Subcutaneous adipose tissue (tissue), 4 donors: ENCODE data around the gene DNAI7. TPM values are rescaled to one million over a fixed set of nuclear protein-coding genes. Genes with fewer than 3 reads are reported as not detected.

Experiments
- total RNA-seq, 4 donors: library from RNA; depleted of rRNA; stranded (reverse); fragments of >200 nt; gene quantifications; one replicate each; pipeline ENCODE4 v1.1.0, GENCODE V29; 2016
- TF ChIP-seq, protein P1 (sequence below): fragments of 450-650 bp; IDR thresholded peaks from one replicate; pipeline ENCODE4 v1.5.1; 2016; ENCODE audit warnings: low read depth, mild to moderate bottlenecking, control low read depth, antibody characterized with exemption, moderate library complexity

Gene DNAI7, protein sequence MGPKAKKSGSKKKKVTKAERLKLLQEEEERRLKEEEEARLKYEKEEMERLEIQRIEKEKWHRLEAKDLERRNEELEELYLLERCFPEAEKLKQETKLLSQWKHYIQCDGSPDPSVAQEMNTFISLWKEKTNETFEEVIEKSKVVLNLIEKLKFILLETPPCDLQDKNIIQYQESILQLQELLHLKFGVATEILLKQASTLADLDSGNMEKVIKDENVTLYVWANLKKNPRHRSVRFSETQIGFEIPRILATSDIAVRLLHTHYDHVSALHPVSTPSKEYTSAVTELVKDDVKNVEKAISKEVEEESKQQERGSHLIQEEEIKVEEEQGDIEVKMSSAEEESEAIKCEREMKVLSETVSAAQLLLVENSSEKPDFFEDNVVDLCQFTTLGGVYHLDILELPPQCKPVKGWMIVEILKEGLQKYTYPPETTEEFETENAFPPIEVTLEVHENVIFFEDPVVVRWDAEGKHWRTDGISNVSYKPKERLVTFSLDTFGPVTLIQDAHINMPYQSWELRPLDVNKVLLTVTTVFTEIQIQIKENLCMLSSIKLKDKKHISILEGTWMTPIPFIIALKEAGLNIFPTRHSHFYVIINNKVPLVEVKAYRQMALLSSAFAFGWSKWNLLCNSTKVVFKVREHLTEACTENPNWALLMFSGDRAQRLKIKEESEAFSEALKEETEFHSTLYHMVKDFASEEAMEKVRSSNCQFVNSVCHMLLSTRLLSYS
- under 1 TPM in 2 of 4 donors, not detected in 2; 0.34 to 0.44 TPM for total RNA-seq

DNA sequence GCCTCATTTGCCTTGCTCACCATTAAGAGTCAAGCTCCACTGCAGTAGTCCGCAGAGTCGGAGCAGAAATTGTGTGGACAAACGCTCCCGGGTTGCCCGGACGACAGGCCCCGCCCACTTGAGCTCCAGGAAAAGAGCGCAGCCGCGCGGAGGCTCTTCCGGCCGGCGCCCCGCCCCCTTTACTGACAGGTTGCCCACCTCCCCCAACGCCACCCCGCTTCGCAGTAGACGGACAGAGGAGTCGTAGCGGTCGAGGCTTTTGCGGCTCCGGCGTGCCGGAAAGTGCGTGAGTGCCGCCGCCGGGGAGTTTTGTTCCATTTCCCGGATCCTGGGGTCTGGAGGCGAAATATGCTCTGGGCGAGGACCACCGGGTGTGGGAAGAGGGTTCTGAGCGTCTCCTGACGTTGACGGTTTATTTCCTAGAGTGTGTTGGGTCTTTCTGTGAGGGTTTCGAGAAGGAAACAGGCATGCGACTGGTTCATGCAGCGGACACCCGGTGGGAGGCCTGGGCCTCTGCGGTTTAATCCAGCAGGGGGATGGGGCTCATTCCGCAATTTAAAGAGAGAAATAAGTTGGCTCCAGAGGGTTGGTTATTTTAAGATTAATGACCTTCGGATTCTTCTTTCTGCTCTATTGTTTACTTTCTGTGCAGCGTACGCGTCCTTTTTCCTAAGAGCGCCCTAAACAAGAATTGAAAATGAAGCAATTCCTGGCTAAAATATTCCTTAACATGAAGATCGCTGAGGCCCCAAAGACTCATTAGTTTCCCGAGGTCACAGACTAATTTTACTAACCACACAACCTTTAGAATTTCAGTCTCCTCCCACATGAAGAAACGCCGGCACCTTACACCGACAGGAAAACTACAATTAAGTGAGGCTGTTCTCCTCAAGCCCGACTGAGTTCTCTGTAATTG lies at the start of gene DNAI7, which contains the start of gene ETFRF1:
DNAI7 (minus strand) TSS at position 105 of the 916 bp plus-strand sequence; CDS start at position 23, 82 bp downstream.
ETFRF1 (plus strand) TSS at position 182 of the 916 bp plus-strand sequence. CDS start 8,720 bp downstream, outside the sequence.
- TF ChIP-seq, protein P1, sequence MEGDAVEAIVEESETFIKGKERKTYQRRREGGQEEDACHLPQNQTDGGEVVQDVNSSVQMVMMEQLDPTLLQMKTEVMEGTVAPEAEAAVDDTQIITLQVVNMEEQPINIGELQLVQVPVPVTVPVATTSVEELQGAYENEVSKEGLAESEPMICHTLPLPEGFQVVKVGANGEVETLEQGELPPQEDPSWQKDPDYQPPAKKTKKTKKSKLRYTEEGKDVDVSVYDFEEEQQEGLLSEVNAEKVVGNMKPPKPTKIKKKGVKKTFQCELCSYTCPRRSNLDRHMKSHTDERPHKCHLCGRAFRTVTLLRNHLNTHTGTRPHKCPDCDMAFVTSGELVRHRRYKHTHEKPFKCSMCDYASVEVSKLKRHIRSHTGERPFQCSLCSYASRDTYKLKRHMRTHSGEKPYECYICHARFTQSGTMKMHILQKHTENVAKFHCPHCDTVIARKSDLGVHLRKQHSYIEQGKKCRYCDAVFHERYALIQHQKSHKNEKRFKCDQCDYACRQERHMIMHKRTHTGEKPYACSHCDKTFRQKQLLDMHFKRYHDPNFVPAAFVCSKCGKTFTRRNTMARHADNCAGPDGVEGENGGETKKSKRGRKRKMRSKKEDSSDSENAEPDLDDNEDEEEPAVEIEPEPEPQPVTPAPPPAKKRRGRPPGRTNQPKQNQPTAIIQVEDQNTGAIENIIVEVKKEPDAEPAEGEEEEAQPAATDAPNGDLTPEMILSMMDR: no peak

DNA sequence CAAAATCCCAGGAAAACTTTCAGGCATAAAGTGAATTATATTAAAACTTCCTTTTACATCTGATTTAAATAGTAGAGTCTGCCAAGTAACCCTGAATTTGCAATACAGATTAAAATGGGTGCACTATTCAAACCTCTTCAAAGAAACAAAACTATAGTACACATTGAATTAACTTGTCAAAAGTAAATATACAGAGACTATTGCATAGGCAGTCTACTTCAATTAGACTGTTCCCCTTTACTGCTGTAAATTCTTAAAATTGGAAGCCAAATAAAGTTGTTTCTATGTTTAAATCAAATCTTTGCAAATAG lies 48.7 kb upstream of the DNAI7 start:
- TF ChIP-seq, protein P1: no peak

DNA sequence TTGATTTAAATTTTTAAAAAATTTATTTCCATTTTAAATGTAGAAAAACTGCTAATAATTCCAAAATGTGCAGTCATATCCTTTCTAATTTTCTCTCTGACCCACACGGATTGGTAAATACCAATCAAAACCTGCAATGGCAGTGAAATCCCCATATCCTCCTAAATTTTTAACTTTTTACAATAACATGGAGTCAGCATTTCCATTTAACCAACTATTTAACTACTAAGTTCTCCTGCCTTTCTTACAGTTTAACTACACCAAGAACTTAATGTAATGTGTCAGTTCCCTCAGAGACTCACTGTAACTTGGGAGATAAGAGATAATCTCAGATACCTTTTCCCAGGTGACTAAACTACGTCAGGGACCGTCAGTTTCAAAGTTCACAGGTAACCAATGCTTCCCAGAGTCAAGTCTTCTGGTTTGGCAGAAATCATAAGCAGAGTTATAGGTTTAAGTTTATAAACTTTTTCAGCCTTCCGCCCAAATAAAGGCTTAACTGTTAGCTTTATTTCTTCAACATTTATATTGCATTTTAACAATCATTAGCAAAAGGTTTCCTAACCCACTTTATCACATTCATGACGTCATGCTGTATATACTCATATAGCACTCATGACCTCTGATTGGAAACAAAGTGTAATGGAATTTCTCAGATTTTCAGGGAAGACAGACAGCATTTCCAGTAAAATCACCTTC lies 48.2 kb upstream of the DNAI7 start:
- TF ChIP-seq, protein P1: no peak

DNA sequence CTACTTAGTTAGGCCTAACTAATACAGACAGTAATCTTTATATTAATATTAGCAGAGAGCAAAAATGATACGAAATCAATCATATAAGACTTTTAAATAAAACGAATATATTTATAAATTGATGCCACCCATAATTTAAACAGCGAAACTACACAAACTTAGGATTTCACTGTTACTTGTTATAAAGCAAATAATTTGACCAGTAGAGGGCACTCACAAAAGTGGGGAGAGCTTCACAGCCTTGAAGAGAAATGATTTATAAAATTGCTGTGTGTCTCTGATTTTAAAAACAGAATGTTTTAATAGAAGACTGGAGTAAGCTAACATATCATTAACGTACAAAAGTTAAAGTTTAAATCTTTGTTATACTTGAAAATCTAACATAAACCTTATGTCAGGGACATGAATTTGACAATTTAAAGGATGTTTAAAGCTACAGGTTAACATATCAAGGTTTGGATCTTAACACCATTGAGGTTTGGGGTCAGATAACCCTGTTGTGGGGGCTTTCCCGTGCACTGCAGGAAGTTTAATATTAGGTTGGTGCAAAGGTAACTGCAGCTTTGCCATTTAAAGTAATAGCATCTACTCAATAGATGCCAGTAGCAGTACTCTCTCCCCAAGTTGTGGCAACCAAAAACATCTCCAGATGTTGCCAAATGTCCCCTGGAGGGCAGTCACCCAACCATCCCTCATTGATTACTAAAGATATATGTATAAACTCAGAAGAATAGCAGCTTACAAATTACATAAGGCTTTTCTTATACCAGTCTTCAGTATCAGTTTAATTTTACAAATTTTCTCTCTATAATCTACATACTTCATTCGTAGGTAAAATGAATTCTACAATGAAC lies 46.4 kb upstream of the DNAI7 start:
- TF ChIP-seq, protein P1: no peak

DNA sequence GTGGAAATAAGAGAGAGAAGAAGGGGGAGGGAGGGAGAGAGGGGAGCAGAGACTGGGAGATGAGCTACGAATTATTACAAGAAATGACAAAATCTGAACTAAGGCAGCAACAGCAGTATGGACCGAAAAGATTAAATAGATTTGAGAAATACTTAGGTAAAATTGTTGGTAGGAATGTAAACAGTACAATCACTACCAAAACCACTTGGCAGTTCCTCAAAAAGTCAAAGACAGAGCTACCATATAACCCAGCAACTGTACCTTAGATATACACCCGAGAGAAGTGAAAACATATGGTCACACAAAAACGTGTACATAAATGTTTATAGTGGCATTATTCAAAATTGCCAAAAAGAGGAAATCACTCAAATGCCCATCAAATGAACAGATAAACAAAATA lies 41.7 kb upstream of the DNAI7 start:
- TF ChIP-seq, protein P1: no peak

DNA sequence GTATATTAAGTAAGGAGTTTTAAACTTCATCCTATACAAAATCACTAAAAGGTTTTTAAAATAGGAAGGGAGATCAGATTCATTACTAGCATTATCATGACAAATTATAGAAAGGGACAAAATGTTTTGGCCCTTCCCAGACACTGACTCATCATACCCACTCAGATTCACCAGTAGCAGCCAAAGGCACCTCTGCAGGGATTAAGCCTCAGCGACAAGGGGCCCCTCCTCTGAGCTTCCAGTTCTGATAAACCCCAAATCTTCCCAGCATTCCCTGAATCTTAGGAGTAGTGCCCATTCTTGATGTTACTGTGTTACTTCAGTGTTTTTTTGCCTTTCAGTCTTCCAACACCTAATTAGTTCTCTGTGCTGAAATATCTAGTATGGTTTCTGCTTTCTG lies 41.2 kb upstream of the DNAI7 start:
- TF ChIP-seq, protein P1: no peak
